Measurements from ENCODE around the gene ZBTB22.
"Not testable (repeated sequence)": the region's sequence is repeated elsewhere in the genome, so short reads cannot be mapped to it uniquely, and the experiment has no call there.

The ZBTB22 gene

DNA sequence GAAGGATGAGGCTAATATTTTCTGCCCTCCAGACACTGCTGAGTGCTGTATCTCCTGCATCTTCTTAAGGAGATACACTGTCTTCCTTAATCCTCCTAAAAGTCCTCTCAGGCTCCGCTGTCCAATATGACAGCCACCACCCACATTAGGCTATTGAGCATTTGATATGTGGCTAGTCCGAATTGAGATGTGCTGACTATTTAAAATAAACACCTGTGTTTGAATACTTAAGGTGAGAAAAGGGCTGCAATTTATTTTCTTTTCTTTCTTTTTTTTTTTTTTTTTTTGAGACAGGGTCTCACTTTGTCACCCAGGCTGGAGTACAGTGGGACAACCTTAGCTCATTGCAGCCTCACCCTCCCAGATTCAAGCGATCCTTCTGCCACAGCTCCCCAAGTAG lies 15.7 kb downstream of the ZBTB22 start:
- no peak for DNase-seq (ENCODE audit: low spot score)

DNA sequence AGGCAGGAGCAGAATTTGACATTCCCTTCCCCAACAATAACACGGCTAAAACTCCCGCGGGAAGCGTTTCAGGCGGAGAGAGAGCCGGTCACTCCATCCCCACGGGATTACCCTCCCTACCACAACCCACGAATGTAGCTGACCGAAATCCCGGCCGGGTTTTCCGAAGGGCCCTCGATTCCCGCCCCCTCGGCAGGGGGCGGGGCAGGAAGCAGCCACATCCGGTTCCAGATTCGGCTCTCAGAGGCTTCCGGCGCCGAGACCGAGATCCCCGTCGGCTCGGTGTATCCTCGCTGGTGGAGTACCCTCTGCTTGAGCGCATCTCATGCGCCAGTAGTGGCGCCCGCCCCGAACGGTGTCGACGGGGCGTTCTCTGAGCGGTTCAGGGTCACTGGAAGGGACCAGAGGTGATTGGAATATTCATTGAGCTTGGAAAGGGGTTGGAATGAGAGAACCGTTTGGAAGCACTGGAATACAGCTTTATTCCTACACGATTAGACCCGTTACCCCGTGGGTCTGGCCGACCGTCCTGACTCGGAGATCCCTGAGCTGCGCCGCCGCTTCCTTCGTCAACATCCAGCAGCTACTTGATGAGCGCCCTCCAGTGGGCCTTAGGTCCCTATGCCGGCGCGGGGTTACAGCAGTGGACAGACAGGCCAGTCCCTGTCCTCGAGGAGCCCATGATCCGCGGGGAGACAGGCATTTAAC lies 18.2 kb downstream of the ZBTB22 start:
- peak; percentile 91 for DNase-seq (ENCODE audit: low spot score)

DNA sequence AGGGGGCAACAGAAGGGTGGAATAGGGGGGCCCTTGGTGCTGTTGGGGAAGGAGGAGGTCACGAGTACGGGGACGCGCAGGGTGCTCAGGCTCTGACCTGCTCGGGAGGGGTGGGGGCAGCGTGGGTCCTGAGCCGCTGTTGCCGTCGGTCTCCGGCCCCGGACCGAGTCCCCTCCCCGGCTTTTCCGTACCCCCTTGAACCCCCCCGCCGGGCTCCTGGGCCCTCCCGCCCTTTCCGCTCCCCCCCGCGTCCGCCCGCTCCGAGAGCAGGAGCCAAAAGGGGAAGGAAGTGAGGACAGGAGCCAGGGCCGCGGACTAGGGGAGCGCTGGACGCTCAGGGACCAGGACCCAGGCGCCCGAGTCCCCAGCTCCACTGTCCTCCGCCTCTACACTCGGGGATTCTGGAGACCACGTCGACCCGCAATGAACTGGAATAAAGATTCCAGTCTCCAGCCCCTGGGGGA lies 18.7 kb downstream of the ZBTB22 start, which contains the start of gene RGL2:
RGL2 (minus strand) TSS at position 170 of the 464 bp plus-strand sequence. CDS start 332 bp downstream, outside the sequence.
- peak; percentile 75 for DNase-seq (ENCODE audit: low spot score)

DNA sequence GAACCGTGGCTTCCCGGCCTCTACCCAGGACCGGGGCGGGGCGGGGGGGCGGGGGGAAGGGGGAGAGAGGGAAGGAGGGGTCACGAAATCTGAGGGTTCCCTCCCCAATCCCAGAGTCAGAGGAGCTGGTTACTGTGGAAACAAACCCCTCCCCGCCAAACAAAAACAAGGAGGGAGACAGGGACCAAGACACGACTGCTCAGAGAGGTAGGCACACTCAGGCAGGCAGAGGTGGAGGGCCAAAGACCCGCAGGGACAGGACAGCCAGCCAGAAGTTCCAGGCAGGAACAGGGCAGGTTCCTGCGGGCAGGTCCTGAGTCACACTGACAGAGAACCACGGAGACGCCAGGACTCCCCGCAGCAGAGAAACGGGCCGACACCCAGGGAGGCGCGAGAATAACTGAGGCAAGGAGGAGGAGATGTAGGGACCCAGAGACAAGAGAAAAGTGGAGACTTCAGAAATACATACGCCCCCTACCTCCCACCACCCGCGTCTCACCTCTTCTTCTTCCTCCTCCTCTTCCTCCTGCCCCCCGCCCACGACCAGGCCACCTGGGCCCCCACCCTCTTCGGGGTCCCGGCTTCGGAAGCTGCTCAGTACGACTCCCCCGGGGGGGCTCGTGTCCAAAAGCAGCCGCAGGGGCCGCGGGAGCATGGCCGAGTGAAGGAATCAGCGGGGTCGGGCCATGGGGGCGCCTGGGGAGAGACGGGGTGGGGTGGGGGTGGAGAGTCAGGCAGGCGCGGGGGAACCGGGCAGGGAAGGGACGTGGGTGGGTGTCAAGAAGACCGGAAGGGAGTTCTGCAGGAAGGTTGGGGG lies 19.4 kb downstream of the ZBTB22 start:
- peak; percentile 92 for DNase-seq (ENCODE audit: low spot score)

DNA sequence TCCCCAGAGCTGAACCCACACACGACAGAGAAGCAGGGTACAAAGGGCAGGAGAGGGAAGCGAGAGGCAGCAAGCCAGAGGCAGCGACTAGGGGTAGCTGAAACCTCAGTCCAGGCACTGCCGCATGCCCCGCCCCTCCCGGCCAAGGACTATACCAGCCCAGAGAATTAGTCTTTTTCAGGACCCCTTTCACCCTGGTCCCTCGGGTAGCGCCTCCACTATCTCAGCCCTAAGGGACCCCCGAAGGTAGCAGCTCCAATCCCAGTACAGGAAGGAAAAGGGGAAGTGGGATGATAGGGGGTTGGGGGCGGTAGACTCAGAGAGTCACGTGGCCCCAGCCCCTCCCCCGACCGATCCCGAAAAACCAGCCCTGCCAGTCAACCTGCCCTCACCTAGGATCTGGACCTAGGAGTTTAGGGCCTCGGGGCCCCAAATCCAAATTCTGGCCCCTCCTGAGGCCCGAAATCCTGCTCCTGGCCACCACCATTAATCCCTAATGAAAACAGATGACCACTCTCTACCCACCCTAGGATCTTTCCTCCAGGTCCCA lies 20.1 kb downstream of the ZBTB22 start:
- DNase-seq (ENCODE audit: low spot score) = no peak

DNA sequence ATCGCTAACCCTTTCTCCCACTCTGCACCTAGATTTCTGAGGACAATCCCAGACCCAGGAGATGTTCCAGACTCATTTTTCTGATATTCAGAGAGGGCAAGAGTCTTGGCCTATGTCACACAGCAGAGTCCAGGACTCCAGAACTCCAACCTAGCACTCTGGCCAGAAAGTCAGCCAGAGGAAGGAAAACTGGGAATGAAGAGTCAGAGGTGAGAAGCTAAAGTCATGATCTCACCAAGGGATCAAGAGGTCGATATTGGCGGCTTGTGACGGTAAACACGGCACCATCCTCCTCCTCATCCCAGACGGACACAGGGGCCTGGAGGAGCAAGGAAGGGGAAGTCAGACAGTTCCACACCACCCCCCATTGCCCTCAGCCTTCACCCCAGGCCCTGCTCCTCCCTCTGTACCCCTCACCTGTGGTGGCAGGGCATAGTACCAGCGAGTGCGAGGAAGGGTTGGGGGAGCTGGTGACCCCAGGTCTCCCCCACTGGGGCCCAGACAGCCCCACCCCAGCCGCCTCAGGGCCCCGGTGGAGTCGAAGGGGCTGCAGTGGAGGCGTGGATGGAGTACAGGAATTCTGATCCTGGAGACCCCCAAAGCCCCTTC lies 20.6 kb downstream of the ZBTB22 start:
- DNase-seq (ENCODE audit: low spot score) = no peak

DNA sequence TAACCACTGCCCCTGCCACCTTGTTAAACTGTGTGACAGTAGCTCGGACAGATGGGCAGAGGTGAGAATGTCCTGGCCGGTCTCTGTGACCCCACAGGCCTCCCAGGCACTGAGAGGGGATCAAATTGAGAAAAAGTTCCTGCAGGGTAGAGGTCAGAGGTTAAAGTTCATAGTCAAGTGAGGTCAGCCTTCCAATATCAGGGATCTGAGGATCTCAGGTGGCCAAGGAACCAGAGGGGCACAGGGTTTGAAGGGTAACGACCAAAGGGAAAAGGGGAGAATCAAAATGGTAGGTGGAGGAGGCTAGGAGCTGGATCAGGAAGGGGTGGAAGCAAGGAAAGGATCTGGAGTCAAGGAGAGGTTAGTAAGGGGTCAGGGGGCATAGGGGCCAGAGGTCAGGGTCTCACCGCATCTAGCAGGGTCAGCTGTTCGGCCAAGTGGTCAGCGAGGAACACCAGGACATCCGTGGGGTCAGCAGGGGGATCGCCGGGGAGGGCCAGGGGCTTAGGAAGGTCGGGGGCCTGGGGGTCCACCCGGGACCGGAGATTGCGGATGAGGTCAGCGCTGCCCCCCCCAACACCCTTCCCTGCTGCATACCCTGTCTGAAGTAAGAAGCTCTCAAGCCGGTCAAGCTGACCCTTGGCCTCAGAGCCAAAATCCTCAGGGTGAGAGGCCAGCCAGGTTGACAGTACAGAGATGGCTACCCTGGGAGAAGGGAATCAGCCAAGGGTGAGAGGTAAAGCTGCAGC lies 21.7 kb downstream of the ZBTB22 start:
- no peak for DNase-seq (ENCODE audit: low spot score)

DNA sequence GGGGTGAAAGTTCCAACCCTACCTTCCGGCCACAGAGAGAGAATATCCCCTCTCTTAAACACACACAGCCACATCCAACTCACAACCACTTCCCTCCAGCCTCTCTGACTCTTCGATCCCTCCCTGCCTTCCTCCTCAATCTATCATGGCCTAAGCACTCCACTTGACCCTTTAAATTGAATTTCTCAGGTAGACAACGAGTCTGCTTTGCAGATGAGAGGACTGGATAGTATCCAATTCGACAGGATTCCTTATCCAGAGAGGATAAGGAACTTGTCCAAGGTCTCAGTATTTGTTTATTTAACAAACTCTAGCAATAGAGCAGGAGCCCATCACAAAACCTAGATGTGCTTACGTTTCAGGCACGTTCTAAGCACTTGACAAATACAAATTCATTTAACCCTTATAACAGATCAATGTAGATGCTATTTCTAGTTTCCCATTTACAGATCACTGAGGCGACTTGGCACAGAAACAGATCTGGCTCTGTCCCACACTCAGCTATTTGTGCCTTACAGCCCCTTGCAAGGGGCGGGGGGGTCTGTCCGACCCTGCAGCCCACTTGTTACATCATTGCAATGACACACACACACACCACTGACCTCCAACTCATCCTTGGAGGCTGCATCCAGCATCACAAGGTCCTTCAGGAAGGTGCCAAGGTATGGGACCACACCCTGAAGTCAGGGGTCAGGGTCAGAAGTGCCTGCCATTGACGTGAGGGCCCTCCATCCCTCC lies 23.3 kb downstream of the ZBTB22 start:
- DNase-seq (ENCODE audit: low spot score) = no peak

DNA sequence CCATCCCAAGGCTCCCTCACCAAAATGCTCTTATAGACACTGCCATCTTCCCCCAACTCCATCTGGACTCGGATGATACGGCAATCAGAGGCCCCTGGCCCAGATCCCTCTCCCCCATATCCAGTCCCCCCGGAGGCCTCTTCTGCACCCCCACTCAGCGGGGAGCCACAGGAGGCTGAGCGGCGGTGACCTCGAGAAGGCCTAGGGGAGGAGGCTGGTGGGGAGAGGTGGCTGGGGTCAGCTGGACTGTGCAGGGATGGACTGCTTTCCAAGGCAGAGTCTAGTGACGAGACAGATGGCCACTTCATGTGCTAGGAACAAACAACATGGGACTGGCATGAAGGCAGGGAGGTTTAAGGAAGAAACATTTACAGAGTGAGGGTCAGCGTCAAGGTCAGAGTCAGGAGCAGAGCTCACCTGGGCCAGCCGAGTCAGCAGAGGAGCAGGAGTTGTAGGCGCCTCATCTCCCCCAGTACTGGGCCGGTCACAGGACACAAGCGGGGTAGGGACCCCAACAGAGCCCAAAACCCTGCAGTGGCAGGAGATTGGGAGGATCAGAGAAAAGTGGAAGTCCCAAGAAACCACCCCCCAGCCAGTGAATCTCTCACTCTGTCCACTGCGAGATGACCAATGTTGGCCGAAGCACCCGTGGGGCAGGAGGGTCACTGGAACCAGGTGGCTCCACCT lies 24.4 kb downstream of the ZBTB22 start:
- DNase-seq (ENCODE audit: low spot score) = no peak

DNA sequence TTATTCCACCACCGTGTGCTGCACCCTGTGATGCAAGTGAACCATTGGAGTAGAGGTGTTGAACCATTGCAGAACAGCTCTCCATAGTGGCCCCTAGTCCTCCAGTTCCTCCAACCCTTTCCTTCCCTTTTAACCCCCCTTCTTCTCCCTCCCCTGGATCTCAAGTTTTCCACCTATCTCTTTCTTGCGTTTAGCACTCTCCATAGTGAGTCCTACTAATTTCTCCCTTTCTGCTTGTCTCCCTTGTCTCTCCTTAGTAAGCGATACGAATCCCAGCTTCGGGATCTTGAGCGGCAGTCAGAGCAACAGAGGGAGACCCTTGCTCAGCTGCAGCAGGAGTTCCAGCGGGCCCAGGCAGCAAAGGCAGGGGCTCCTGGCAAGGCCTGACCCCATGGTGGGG lies 27.1 kb downstream of the ZBTB22 start:
- DNase-seq (ENCODE audit: low spot score) = no peak

DNA sequence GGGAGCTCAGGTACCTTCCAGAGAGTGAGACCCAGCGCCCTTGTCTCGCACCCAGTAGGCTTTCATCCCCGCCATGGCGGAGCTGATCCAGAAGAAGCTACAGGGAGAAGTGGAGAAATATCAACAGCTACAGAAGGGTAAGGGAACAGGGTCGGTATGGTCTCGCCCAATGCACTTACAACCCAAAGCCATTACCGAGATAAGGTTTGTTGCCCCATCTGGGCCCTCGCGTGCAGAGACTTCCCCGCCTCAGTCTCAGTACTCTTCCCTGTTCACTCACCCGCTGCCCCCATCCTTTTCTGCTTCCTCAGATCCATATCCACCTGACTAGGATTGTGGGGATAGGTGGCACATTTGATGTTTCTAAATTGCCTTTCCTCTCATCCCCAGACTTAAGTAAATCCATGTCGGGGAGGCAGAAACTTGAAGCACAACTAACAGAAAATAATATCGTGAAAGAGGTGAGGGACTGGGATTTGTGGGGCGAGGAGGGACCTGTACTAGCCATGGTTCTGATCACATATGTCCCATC lies 27.7 kb downstream of the ZBTB22 start:
- DNase-seq (ENCODE audit: low spot score) = peak; percentile 27

DNA sequence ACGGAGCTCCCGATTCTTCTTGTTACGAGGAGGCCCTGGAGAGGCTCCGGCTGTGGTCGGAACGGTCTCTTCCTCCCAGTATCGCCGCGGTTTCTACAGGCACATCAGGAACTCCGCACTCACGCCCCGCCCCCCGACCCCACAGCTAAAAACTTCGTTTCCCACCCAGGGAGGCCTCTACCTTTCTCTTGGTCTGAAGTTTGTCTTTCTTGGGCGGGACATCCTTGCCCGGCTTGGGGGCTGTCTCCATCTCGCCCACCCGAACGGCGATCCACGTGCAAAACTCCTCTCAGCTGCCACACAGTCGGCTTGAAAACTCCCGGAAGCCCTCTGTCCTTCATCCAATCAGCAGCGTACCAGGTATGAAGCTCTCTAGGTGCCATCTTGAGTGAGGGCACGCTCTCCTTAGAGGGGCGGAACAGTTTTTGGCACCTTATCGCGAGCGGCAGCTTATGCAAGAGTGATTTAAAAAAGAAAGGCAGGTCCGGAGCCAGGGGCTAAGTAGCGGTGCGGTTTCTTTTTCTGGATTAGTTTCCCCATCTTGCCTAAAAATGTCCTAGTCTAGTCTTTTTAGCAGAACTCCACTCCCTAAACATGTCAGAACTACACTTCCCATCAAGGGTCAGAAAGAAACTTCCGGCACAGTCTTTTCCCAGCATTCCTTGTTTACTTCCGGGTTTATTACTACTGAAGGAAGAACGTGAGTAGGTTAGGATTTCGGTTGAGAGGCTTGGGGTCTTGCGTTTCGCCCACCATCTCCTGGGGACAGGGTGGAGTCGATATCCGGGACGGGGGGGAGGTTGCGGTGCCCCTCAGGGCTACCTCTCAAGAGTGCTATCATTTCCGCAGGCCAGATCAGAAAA lies 28.4 kb downstream of the ZBTB22 start, which contains the start of the genes PFDN6 and WDR46:
PFDN6 (plus strand) TSS at position 681 of the 863 bp plus-strand sequence. CDS start 256 bp downstream, outside the sequence.
WDR46 (minus strand) TSS at position 319 of the 863 bp plus-strand sequence; CDS start at position 250, 69 bp downstream.
- DNase-seq (ENCODE audit: low spot score) = peak; percentile 93

DNA sequence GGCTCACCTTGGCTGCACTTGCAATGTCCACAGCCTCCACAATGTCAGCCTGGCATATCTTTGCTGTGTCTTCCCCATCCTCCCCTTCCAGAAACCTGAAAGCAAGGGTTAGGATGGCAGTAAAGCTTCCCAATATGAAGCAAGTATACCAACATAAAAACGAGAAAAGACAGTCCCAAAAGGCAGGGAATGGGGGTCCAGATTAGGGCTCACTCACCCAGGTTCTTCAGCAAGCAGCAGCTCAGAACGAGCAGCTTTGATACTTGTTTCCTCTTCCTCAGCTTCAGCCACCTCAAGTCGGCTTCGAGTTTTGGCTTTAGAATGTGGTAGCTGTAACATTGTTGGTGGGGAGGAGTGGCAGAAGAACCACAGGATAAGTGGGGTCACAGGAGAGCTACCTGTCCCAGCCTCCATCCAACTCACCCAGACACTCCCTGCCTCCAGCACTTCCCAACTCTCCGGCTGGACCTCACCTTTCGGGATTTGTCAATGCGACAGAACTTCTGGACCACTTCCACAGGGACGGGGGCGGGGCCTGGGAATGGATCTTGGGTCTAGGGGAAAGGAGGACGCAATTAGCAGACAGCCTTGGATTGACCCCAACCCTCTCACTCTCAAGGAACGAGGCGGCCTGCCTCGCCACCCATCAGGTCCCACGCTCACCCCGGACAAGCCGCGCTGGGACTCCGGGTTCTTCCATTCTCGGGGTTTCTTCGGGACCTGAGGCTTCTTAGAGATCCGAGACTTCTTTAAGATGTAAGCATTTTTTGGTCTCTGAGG lies 29.2 kb downstream of the ZBTB22 start:
- DNase-seq (ENCODE audit: low spot score) = peak; percentile 32

DNA sequence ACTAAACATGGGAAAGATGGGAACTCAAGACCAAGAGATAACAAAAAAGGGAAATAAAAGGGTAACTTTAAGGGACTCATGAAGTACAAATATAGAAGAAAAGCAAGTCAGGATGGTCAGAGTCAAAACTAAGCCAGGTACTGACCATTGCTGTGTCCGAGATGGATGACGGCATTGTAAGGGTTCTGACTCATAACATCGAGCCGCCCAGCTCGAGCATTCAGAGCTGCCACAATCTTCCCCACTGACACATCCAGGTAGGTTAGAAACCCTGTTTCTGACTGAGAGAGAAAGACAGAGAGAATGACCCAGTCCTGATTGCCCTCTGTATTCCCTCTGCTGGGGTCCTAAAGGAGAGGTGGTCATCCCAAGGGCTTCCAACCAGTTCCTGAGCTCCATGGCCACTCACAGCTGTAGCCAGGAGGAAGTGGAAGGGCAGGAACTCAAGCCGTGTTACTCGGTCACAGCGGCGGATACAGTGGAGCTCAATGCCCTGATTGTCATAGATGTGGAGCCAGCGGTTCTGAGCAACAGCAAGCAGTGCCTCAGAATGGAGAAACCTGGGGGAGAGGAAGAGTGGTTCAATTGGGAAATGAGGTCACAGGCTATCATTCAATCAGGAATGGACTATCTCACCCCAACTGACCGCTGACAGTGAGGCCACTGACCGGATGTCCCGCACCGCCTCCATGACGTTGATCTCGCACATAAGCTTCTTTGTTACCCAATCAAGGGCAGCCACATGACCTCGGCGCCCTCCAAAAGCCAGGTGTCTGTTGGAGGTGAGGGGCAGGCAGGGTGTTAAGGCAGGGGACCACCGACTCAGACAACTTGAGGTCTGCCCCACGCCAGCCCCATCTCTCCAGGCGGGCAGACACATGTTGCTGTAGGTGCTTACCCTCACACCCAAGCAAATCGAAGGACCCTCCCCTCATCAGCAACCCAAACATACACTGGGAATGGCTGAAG lies 30.3 kb downstream of the ZBTB22 start:
- no peak for DNase-seq (ENCODE audit: low spot score)

DNA sequence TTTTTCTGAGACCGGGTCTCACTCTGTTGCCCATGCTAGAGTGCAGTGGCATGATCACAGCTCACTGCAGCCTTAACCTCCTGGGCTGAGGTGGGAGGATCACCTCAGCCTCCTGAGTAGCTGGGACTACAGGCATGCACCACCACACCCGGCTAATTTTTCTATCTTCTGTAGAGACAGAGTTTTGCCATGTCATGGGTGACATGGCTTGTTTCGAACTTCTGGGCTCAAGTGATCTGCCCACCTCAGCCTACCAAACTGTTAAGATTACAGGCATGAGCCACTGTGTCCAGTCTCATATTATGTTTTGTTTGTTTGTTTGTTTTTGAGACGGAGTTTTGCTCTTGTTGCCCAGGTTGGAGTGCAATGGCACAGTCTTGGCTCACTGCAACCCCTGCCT lies 32.3 kb downstream of the ZBTB22 start:
- not testable (repeated sequence) for DNase-seq (ENCODE audit: low spot score)

DNA sequence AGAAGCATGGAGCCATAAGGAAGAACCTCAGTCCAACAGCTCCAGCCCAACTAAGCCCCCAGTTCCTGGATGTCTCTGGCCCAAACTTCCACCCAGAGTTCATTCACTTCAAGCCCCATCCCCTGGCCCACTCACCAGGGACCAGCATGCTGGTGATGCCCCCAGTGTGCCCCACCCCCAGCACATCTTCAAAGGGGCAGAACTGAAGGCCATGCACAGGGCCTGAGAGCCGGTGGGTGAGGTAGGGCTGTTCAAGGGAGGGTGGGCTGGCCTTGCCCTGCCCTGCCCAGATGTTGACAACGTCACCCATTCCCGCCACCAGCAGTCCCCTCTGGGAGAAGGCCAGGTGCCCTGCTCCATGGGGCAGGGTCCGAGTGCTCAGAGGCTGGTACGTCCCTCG lies 37.0 kb downstream of the ZBTB22 start:
- no peak for DNase-seq (ENCODE audit: low spot score)

DNA sequence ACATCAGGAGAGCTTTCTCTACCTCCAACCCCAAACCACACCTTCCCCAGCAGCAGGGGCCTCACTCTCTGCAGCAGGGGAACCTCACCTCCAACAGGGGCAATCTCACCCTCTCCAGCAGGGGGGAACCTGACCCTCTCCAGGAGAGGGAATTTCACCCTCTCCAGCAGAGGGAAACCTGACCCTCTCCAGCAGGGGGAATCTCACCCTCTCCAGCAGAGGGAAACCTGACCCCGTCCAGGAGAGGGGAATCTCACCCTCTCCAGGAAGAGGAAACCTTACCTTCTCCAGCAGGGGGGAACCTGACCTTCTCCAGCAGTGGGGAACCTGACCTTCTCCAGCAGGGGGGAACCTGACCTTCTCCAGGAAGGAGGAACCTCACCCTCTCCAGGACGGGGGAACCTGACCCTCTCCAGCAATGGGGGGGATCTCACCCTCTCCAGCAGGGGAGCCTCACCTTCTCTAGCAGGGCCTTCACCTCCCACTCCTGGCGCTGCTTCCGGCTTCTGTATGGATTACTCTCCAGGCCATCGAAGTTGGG lies 37.5 kb downstream of the ZBTB22 start:
- peak; percentile 52 for DNase-seq (ENCODE audit: low spot score)
